Measurements from ENCODE around the gene CALU. TPM values are rescaled to one million over a fixed set of nuclear protein-coding genes. Genes with fewer than 3 reads are reported as not detected.

Gene CALU
- total and polyA plus RNA-seq, 2 experiments from 2014 or later: 231 to 305 TPM

DNA sequence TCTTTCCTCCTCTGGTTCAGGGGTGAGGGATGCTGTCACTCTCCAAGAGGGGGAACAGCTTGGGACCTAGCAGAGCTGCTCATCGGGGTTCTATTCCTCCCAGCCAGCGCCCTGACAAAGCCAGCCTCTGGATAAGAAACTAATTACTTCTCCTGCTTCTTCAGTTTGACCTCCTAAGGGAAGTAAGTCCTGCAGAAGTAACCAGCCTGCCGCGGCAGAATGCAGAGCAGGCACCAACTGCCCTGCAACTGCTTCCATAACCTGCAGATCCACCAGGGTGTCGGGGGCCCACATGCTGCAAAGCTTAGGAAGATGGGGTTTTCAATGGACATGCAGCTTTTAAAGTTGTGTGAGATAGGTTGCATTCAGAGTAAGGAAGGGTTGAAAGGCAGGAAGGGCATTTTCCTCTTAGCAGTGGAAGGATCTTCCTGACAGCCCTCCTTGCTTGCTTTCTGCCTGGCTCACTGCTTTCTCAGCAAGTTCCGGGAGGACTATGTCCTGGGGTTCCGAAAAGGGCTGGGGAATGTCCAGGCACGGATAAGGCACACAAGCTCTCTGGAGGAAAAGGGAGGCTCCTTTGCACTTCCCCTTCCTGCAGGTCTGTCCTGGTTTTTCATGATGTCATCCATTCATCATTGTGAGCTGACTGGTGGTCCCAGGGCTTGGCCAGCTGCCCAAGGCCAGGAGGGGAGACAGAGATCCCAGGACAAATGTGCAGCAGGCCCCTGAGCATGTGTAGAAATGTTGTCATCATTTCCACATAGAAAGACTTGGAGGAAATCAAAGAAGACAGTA, 24.3 kb upstream of the CALU start:
- H3K27me3 ChIP-seq: no peaks in the 10 kb centered on the region
- no peaks in the 10 kb centered on the region for H3K36me3 ChIP-seq
- no peak overlapping the region for H3K27ac ChIP-seq
- peak in 1 of 2 donors; percentile 9 for DNase-seq (ENCODE audit: low read depth in 1 of 2, low spot score in 1 of 2)
- no peaks in the 10 kb centered on the region for H3K4me1 ChIP-seq (ENCODE audit: low read depth)
- TF ChIP-seq, protein P1, sequence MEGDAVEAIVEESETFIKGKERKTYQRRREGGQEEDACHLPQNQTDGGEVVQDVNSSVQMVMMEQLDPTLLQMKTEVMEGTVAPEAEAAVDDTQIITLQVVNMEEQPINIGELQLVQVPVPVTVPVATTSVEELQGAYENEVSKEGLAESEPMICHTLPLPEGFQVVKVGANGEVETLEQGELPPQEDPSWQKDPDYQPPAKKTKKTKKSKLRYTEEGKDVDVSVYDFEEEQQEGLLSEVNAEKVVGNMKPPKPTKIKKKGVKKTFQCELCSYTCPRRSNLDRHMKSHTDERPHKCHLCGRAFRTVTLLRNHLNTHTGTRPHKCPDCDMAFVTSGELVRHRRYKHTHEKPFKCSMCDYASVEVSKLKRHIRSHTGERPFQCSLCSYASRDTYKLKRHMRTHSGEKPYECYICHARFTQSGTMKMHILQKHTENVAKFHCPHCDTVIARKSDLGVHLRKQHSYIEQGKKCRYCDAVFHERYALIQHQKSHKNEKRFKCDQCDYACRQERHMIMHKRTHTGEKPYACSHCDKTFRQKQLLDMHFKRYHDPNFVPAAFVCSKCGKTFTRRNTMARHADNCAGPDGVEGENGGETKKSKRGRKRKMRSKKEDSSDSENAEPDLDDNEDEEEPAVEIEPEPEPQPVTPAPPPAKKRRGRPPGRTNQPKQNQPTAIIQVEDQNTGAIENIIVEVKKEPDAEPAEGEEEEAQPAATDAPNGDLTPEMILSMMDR (IDR thresholded peaks at IDR 0.05; ENCODE audit: low read depth, low read length): no peak
- H3K9me3 ChIP-seq (ENCODE audit: low read depth): no peaks in the 10 kb centered on the region
- no peak overlapping the region for H3K4me3 ChIP-seq

- Histone ChIP-seq H3K36me3 (no peaks in the 10 kb centered on the region), H3K4me3 (no peak overlapping the region)
- DNase-seq (ENCODE audit: low read depth in 1 of 2, low spot score in 1 of 2): no peak
These were observed 20.1 kb upstream of the CALU start for GRCh38 chr7:128718967-128719642.

GRCh38 chr7:128721376-128721775, 17.8 kb upstream of the CALU start:
- DNase-seq (ENCODE audit: low read depth in 1 of 2, low spot score in 1 of 2): no peak
- no peaks in the 10 kb centered on the region for H3K4me1 ChIP-seq (ENCODE audit: low read depth)
- H3K27ac ChIP-seq: no peak overlapping the region
- TF ChIP-seq, protein P1 (IDR thresholded peaks at IDR 0.05; ENCODE audit: low read depth, low read length): no peak
- H3K27me3 ChIP-seq: no peaks in the 10 kb centered on the region
- no peaks in the 10 kb centered on the region for H3K36me3 ChIP-seq
- H3K9me3 ChIP-seq (ENCODE audit: low read depth): no peaks in the 10 kb centered on the region
- no peak overlapping the region for H3K4me3 ChIP-seq

More at GRCh38 chr7:128718967-128719642, 20.1 kb upstream of the CALU start:
- Histone ChIP-seq H3K9me3 (ENCODE audit: low read depth) (no peaks in the 10 kb centered on the region), H3K27ac (no peak overlapping the region), H3K4me1 (ENCODE audit: low read depth) (no peaks in the 10 kb centered on the region), H3K27me3 (no peaks in the 10 kb centered on the region)
- TF ChIP-seq, protein P1 (IDR thresholded peaks at IDR 0.05; ENCODE audit: low read depth, low read length): no peak

- H3K36me3 ChIP-seq: no peaks in the 10 kb centered on the region
- no peaks in the 10 kb centered on the region for H3K9me3 ChIP-seq (ENCODE audit: low read depth)
- H3K4me1 ChIP-seq (ENCODE audit: low read depth): no peaks in the 10 kb centered on the region
- H3K4me3 ChIP-seq: no peak overlapping the region
- no peak for DNase-seq (ENCODE audit: low read depth in 1 of 2, low spot score in 1 of 2)
- no peaks in the 10 kb centered on the region for H3K27me3 ChIP-seq
- TF ChIP-seq, protein P1 (IDR thresholded peaks at IDR 0.05; ENCODE audit: low read depth, low read length): no peak
- H3K27ac ChIP-seq: no peak overlapping the region
These were observed 14.4 kb upstream of the CALU start for GRCh38 chr7:128724743-128725142.

DNA sequence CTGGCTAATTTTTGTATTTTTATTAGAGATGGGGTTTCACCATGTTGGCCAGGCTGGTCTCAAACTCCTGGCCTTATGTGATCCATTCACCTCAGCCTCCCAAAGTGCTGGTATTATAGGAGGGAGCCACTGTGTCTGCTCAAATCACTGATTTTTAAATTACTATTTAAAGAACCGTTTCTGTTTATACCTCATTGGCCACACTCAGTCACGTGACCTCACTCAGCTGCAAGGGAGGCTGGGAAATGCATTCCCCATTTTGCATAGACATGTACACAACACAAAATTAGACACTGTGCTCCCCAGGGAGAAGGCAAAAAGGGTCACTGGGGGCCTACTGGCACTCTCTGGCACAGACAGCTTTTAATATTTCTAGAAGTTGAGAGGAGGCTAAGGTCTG, 13.6 kb upstream of the CALU start:
- no peak overlapping the region for H3K4me3 ChIP-seq
- H3K36me3 ChIP-seq: no peaks in the 10 kb centered on the region
- TF ChIP-seq, protein P1 (IDR thresholded peaks at IDR 0.05; ENCODE audit: low read depth, low read length): no peak
- DNase-seq (ENCODE audit: low read depth in 1 of 2, low spot score in 1 of 2): no peak
- H3K9me3 ChIP-seq (ENCODE audit: low read depth): no peaks in the 10 kb centered on the region
- no peaks in the 10 kb centered on the region for H3K4me1 ChIP-seq (ENCODE audit: low read depth)
- no peaks in the 10 kb centered on the region for H3K27me3 ChIP-seq
- H3K27ac ChIP-seq: no peak overlapping the region

All from cardiac muscle cell (in vitro differentiated cells and primary cell).